C4-2B (cell line): ENCODE results near the gene SLC48A1.

Experiments
- ZFX ChIP-seq: fragments of 450-650 bp; IDR thresholded peaks from 2 replicates; pipeline ENCODE4 v1.6.1; 2017
- TF ChIP-seq, protein P1 (sequence below): fragments of 450-650 bp; conservative IDR thresholded peaks from 2 replicates; pipeline ENCODE4 v1.5.1; 2017; ENCODE audit warnings: mild to moderate bottlenecking

DNA sequence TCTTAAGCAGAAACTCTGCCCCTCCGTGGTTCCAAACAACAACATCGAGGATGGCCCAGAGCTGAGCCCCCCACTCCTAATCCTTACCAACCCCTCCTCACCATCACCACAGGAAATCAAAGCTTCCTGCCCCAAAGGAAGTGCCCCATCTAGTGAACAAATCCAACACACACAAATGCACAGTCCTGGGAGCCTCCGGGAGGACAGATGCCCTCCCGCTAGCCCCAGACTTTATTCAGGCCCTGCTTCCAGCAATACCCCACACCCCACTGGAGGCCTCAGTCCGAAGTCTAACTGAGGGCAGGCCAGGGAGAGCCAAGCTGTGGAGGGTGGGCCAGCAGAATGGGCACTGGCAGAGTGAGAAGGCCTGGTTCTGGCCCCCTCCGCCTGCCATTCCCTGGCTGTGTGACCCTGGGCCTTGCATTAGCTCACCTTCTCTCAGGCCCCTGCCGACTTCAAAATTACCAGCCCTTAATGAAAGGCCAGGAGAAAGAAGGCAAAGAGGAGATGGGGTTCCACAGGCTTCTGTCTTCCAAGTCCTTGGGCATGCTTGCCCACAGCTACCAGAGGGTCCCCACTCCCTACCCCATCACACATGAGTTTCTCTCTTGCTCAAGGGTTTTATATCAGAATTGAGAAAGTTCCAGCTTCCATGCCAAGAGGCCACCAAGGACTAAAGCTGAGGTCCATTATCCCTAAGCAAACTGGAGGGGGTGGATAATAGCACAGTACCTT is 44.4 kb downstream of the SLC48A1 start:
- TF ChIP-seq, protein P1, sequence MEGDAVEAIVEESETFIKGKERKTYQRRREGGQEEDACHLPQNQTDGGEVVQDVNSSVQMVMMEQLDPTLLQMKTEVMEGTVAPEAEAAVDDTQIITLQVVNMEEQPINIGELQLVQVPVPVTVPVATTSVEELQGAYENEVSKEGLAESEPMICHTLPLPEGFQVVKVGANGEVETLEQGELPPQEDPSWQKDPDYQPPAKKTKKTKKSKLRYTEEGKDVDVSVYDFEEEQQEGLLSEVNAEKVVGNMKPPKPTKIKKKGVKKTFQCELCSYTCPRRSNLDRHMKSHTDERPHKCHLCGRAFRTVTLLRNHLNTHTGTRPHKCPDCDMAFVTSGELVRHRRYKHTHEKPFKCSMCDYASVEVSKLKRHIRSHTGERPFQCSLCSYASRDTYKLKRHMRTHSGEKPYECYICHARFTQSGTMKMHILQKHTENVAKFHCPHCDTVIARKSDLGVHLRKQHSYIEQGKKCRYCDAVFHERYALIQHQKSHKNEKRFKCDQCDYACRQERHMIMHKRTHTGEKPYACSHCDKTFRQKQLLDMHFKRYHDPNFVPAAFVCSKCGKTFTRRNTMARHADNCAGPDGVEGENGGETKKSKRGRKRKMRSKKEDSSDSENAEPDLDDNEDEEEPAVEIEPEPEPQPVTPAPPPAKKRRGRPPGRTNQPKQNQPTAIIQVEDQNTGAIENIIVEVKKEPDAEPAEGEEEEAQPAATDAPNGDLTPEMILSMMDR: no peak
- no peak for TF ChIP-seq ZFX
